Measurements from ENCODE around the gene EVI5L. TPM values are rescaled to one million over a fixed set of nuclear protein-coding genes. Genes with fewer than 3 reads are reported as not detected.
A peak's percentile ranks its signal among the peaks of the same experiment; 100 is the strongest.

The EVI5L gene
- total and polyA plus RNA-seq, 2 donors (not counting 3 experiments of a cell fraction or from before 2014, with no cell fraction given), result 11.9 to 13.5 TPM

GRCh38 chr19:7787141-7787540, 42.9 kb upstream of the EVI5L start:
- Histone ChIP-seq H3K9me3 (replicated peaks; ENCODE audit: control insufficient read depth, insufficient read depth, low read length) (no peaks in the 10 kb centered on the region), H3K9me1 (replicated peaks; ENCODE audit: control insufficient read depth, extremely low read depth, insufficient read depth, low read length) (no peaks in the 10 kb centered on the region), H3K27me3 (ENCODE audit: control insufficient read depth in 2 of 2, insufficient read depth in 2 of 2, low read length in 2 of 2) (no peaks in the 10 kb centered on the region), H4K20me1 (replicated peaks; ENCODE audit: control insufficient read depth, extremely low read depth, insufficient read depth, low read length) (no peaks in the 10 kb centered on the region), H3K4me2 (ENCODE audit: insufficient read depth, low read length) (no peak overlapping the region), H3K9ac (replicated peaks; ENCODE audit: extremely low read depth, insufficient read depth, low read length) (no peak overlapping the region), H3K4me3 (replicated peaks in 1 of 3; ENCODE audit: insufficient read depth in 1 of 3, low read depth in 1 of 3, low read length in 3 of 3) (peak overlapping the region in 1 of 3 experiments; percentile 49), H2AFZ (ENCODE audit: low read depth, low read length) (peak overlapping the region; percentile 28), H3K27ac (ENCODE audit: insufficient read depth, low read depth, low read length) (no peak overlapping the region), H3K79me2 (ENCODE audit: control insufficient read depth, insufficient read depth, low read length) (no peaks in the 10 kb centered on the region), H3K36me3 (ENCODE audit: control insufficient read depth in 2 of 2, extremely low read depth in 1 of 2, insufficient read depth in 2 of 2, low read length in 2 of 2) (peaks cover 0 to 2% of the 10 kb centered on the region in 2 experiments), H3K4me1 (ENCODE audit: control insufficient read depth, extremely low read depth, insufficient read depth, low read length) (peaks cover 9% of the 10 kb centered on the region)
- ChIA-PET CTCF (interaction anchor here (1.0 to 1.6 kb wide), 5 partner anchors 8 to 219 kb away, joined by 3 to 16 read pairs (median 5); partner anchors contain the start of gene TRAPPC5), POLR2A (interaction anchor here (0.6 to 0.7 kb wide), 2 partner anchors 138 to 403 kb away, joined by 3 to 4 read pairs; no protein-coding TSS in a partner anchor)
- intact Hi-C loops (cut with micrococcal nuclease) (no loop called here), dilution Hi-C loops (cut with MboI; ENCODE audit: extremely low pct_ligation_motif_present, low sequenced_read_pairs) (no loop called here)
- DNase-seq (ENCODE audit: low read depth, low spot score), result peak; percentile 51
- no TSS peak for BruUV-seq (replicated peaks)
- no peak for FAIRE-seq
- TF ChIP-seq JUN (IDR thresholded peaks at IDR 0.05; ENCODE audit: borderline replicate concordance, insufficient read depth, insufficient read length, low read depth), result no peak
- TF ChIP-seq MAX (IDR thresholded peaks at IDR 0.05; ENCODE audit: insufficient read depth, insufficient read length), result no peak

- FAIRE-seq, result no peak
- POLR2A ChIA-PET, result no interaction called here
- no peak overlapping the region for H3K4me2 ChIP-seq (ENCODE audit: insufficient read depth, low read length)
Observed at GRCh38 chr19:7787602-7788177, 42.3 kb upstream of the EVI5L start.

More at GRCh38 chr19:7787602-7788177, 42.3 kb upstream of the EVI5L start:
- Histone ChIP-seq H3K79me2 (ENCODE audit: control insufficient read depth, insufficient read depth, low read length) (no peaks in the 10 kb centered on the region), H3K4me1 (ENCODE audit: control insufficient read depth, extremely low read depth, insufficient read depth, low read length) (peaks cover 9% of the 10 kb centered on the region), H3K9me1 (replicated peaks; ENCODE audit: control insufficient read depth, extremely low read depth, insufficient read depth, low read length) (no peaks in the 10 kb centered on the region), H4K20me1 (replicated peaks; ENCODE audit: control insufficient read depth, extremely low read depth, insufficient read depth, low read length) (no peaks in the 10 kb centered on the region), H3K27ac (ENCODE audit: insufficient read depth, low read depth, low read length) (no peak overlapping the region), H3K4me3 (replicated peaks in 1 of 3; ENCODE audit: insufficient read depth in 1 of 3, low read depth in 1 of 3, low read length in 3 of 3) (peak overlapping the region in 2 of 3 experiments; percentile 24 to 49), H3K36me3 (ENCODE audit: control insufficient read depth in 2 of 2, extremely low read depth in 1 of 2, insufficient read depth in 2 of 2, low read length in 2 of 2) (peaks cover 0 to 2% of the 10 kb centered on the region in 2 experiments), H3K27me3 (ENCODE audit: control insufficient read depth in 2 of 2, insufficient read depth in 2 of 2, low read length in 2 of 2) (no peaks in the 10 kb centered on the region), H2AFZ (ENCODE audit: low read depth, low read length) (peak overlapping the region; percentile 72), H3K9me3 (replicated peaks; ENCODE audit: control insufficient read depth, insufficient read depth, low read length) (no peaks in the 10 kb centered on the region), H3K9ac (replicated peaks; ENCODE audit: extremely low read depth, insufficient read depth, low read length) (no peak overlapping the region)
- peak; percentile 20 for DNase-seq (ENCODE audit: low read depth, low spot score)
- CTCF ChIA-PET, result interaction anchor here (1.0 to 1.6 kb wide), 6 partner anchors 8 to 135 kb away, joined by 3 to 16 read pairs (median 5); partner anchors contain the start of gene TRAPPC5
- intact Hi-C loops (cut with micrococcal nuclease), result no loop called here
- no peak for TF ChIP-seq JUN (IDR thresholded peaks at IDR 0.05; ENCODE audit: borderline replicate concordance, insufficient read depth, insufficient read length, low read depth)
- TF ChIP-seq CTCF (IDR thresholded peaks at IDR 0.05; ENCODE audit: extremely low read depth in 1 of 2, insufficient read depth in 1 of 2, low read depth in 1 of 2, low read length in 2 of 2), result no peak
- TF ChIP-seq EZH2 (IDR thresholded peaks at IDR 0.05; ENCODE audit: borderline replicate concordance, low read depth, low read length, severe bottlenecking), result peak; percentile 36
- TF ChIP-seq MAX (IDR thresholded peaks at IDR 0.05; ENCODE audit: insufficient read depth, insufficient read length), result no peak
- no peak for TF ChIP-seq MYC (IDR thresholded peaks at IDR 0.05; ENCODE audit: low read depth, low read length)
- TF ChIP-seq GATA2 (IDR thresholded peaks at IDR 0.05; ENCODE audit: insufficient read depth, insufficient read length, low read depth, low read length), result no peak
- no peak for TF ChIP-seq POLR2AphosphoS5 (IDR thresholded peaks at IDR 0.05; ENCODE audit: insufficient read depth, low read depth, low read length)
- TF ChIP-seq FOS (IDR thresholded peaks at IDR 0.05; ENCODE audit: borderline replicate concordance, insufficient read depth, low read length), result no peak
- TSS peak; percentile 30 for BruUV-seq (replicated peaks)
- dilution Hi-C loops (cut with MboI; ENCODE audit: extremely low pct_ligation_motif_present, low sequenced_read_pairs), result no loop called here

Measured in endothelial cell of umbilical vein (primary cell).